Suppressor macrophage treated with lipopolysaccharide for 1 hour (primary cell): ENCODE measurements around the gene PAIP2.
A peak's percentile ranks its signal among the peaks of the same experiment; 100 is the strongest.
"Not testable (repeated sequence)": the region's sequence is repeated elsewhere in the genome, so short reads cannot be mapped to it uniquely, and the experiment has no call there.

ENCODE experiments used
- DNase-seq, 3 donors: peaks; one replicate each; pipeline ENCODE4 v3.0.0-alpha.2; 2020 to 2022

The PAIP2 gene

DNA sequence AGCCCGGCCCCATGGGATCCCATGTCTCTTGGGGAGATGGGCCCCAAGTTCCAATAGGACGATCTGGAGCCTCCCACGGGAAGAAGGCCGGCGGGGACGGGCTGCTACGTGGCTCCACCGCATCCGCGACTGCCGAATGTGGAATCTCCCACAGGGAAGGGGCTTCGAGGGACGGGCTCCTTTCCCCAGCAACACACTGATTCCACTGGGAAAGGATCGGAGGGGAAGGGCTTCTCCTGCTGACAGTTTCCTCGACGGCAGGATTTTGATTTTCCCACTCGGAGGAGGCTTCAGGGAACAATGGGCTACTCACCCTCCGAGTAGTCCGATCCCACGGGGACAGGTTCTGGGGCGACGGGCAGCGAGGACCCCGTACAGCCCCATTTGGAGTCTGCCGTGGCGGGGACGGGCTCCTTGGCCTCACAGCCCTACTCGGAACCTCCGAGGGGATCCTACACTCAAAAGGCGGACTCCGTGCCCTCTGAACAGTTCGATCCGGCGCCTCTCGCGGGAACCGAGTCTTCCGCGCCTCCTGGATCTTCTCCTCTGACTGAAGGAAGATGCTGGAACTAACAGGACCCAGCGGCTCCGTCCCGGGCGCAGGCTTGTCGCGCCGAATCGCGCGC is 52.0 kb downstream of the PAIP2 start:
- no peak for DNase-seq

DNA sequence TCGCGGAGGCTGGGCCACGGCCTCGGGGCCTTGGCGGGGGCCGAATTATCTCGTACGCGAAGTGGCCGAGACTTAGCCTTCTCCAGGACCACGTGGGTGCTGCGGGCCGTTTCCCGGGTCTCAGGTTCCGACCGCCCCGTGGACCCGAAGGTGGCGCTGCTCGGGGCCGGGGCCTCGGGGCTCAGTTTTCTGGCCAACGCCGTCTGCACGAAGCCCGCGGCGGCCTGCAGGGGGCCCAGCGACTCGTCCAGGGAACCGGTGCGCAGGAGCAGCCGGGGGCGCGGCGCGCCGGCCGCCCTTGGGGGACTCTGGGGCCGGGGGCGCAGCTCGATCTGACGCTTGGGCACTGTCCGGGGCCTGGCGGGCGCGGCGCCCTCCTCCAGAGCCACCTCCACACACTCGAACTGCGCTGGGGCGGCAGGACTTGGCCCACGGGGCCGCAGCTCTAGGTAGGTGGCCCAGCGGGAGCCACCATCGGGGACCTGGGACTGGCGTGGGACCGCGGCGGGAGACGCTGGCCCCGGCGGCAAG is 52.5 kb downstream of the PAIP2 start:
- DNase-seq: peak in 2 of 3 donors; percentile 41 to 65

DNA sequence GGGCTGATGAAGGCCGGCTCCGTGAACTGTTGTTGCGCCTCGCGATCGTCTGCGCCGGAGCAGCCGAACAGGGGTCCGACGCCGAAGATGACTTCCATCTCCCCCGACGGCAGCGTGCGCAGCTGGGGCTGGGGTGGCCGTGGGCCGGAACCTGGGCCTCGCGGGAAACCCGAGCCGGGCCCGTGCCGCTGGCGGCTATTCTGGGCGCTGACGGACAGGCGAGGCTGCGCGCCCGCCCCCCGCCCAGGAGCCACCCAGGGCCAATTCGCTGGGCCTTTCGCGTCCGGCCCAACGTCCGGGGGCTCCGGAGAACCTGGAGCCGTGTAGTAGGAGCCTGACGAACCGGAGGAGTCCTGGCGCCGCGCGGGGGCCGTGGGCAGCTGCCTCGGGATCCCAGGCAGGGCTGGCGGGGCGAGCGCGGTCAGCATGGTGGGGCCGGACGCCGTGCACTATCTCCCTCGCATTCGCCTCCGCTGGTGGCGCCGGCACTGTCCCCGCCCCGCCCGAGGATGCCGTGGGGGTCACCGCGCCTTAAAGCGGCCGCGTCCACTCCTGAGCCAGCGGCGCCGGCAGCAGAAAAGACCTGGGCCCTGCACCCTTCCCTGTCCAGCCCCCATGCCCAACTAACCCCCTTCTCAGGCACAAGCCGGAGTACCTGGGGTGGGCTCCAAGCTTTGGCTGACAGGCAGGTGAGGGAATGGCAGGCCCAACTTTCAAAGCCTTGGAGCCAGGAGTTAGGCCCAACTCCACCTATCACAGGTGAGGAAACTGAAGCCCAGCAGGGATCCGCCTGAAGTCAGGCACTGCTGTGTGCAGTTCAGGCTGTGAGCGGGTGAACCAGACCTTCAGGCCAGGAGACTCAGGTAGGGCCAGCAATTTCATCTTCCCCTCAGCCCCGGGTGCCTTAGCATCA is 53.3 kb downstream of the PAIP2 start, which contains the start of gene PROB1:
Gene PROB1 (minus strand): TSS at position 451 of the 913 bp plus-strand sequence. CDS start 23 bp downstream, at position 428.
- no peak for DNase-seq

DNA sequence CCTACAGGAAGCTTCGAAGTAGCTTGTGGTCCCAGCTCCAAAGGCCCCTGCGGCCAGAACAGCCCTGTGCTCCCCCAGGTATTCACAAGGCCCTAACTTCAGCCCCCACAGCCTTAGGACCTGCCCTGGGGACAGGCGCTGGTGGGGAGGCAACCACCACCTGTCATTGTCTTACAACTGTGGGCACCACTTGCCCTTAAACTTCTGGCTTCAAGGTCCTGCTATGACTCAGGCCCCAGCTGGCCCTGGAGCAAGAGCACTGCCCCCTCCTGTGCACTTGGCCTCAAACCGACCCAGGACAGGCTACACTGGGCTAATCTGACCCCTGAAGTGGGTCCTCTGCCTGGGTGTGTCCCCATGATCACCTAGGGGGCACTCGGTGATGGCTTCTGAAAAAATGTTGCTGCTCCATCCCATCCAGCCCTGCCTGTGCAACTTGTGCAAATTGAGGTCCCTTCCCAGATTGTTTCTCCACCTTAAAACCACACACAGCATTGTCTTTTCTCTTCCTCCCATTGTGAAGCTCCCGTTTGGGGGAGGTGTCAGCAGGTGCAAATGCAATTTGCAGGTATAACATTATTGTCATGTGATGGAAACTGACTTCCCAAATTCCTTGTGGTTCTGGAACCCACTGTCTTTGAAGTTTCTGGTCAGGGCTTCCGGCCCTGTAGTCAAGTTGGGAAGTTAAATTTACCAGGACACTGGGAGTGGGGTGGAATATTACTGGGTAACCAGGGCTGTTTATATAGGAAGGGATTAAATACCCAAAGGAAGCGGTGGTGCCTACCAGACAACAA is 54.4 kb downstream of the PAIP2 start:
- DNase-seq: no peak

GRCh38 chr5:139396691-139397090 is 55.0 kb downstream of the PAIP2 start:
- no peak for DNase-seq

DNA sequence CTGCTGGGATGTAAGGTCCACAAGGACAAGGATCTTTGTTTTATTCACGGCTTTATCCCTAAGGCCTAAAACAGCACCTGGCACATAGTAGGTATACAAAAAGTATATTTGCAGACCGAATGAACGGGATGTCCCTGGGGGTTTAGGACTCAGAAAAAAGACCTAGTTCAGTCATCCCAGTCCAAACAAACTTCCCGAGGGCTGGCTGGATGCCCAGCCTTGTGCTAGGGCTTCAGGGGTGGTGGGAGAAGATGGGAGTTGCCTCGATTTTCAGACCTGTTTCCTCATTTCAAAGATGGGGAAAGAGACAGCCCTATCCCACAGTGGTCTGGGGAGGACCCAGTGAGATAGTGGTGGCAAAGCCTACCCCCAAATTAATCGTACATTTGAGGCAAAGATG is 56.3 kb downstream of the PAIP2 start:
- no peak for DNase-seq

- no peak for DNase-seq
Measured at GRCh38 chr5:139399501-139400121, 58.0 kb downstream of the PAIP2 start.

GRCh38 chr5:139401546-139401945 is 59.9 kb downstream of the PAIP2 start:
- no peak for DNase-seq

DNA sequence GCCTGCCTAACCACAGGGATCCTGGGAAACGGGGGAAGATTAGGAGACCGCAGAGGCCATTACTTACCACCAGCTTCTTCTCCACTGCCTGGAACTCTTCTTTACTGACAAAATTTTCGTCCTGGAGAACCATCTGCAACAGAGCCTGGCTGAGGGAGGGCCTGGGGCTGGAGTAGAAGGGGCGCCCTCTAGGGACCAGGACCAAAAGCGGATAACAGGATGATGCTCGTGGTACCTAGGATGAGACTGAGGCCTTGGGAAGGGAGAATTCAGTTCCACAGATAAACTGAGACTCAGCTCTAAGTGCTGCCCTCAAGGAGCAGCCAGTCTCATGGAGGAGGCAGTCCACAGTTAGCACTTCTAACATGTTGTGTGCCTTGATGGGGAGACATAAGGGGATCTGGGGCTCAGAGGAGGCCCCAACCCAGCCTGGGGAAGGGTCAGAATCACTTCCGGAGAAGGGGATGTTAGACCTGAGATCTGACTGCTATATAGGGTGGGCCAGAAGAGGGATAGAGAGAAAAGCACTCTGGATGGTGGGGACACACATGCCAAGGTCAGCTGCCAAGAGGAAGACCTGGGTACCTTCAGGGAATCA is 61.0 kb downstream of the PAIP2 start:
- peak; percentile 38 to 62 (median 46) for DNase-seq

- DNase-seq: no peak
Measured at GRCh38 chr5:139403418-139403786, 61.7 kb downstream of the PAIP2 start.

- DNase-seq: peak; percentile 98 to 99 (median 98)
Measured at GRCh38 chr5:139403787-139404483, 62.3 kb downstream of the PAIP2 start, which contains the start of gene SPATA24. Gene SPATA24, minus strand, starts transcription at chr5:139404089. Its CDS starts 29 bp downstream, at chr5:139404060.

DNA sequence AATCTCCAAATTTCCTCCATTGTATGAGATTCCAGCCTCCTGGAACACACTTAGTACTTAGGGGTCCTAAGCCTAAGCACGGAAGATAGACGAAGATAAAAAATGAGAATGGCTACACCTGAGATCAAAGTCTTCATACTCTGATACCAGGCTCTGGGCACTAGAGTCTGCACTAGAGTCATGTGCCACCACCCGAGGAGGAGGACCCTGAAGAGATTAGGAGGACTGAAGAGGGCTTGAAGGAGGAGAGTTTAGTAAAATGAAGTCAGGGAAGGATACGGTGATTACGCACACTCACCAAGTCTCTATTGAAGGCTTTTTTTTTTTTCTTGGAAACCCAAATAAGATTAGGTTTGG is 62.8 kb downstream of the PAIP2 start:
- no peak for DNase-seq

DNA sequence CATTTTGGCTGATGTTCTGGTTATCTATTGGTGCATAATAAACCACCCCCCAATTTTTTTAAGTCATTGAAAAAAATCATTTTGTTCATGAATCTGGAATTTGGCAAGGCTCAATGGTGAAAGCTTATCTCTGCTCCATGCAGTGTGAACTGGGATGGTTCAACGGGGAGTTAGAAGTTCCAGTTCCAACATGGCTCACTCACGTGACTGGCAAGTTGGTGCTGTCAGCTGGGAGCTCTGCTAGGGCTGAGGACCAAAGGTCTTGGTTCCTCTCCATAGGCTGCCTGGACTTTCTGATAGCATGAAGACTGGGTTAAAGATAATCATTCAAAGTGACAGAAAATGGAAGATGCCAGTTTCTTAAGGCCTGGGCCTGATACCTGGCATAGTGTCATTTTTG is 65.3 kb downstream of the PAIP2 start:
- DNase-seq: no peak

GRCh38 chr5:139407517-139407916 is 65.9 kb downstream of the PAIP2 start:
- DNase-seq: no peak

DNA sequence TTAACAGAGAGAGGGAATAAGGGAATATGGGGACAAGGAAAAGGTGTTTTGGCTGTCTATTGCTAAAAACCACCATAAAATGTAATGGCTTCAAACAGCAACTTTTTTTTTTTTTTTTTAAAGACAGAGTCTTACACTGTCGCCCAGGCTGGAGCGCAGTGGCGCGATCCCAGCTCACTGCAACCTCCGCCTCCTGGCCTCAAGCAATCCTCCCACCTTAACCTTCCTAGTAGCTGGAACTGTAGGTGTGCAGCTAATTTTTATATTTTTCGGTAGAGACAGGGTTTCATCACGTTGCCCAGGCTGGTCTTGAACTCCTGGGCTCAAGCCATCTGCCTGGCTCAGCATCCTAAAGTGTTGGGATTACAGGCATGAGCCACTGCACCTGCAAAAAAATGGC is 66.5 kb downstream of the PAIP2 start:
- no peak for DNase-seq

DNA sequence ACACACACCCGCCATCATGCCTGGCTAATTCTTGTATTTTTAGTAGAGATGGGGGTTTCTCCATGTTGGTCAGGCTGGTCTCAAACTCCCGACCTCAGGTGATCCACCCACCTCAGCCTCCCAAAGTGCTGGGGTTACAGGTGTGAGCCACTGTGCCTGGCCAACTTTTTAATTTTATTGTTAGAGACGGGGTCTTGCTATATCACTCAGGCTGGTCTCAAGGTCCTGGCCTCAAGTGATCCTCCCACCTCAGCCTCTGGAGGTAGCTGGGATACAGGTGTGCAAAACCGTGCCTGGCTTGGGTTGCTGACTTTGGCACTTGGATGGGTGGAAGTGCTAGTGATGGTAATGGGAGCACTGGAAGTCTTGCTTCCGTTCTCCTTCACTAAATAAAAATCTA is 67.5 kb downstream of the PAIP2 start:
- not testable (repeated sequence) for DNase-seq

DNA sequence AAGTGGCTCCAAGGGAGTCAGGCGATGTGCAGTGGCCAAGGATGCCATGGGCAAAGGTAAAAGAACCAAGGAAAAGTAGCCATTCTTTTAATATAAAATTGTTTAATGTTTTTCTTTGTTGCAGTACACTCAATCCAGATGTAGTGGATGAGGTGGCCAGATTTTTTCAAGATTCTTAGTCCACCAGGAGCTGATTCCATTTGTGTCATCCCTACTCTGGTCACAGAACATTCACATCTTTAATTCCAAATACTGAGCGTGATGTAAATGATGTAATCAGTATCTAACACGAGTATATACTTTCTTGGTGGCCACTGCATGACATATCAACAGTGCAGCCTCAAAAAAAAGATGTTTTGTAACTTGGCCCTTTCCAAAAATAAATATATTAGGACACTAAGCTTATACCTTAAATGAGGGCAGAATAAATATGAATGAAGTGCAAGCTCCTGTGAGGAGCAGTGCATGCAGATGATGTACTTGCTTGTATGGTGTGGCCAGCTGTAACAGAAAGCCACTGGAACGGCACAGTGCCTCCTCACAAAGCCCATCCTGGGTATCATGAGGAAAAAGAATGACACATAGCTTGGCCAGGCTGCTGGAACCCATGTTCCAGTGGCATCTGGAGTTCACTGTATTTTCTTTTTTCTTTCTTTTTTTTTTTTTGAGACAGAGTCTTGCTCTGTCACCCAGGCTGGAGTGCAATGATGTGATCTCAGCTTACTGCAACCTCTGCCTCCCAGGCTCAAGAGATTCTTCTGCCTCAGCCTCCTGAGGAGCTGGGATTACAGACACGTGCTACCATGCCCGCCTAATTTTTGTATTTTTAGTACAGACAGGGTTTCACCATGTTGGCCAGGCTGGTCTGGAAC is 68.7 kb downstream of the PAIP2 start:
- DNase-seq: no peak

DNA sequence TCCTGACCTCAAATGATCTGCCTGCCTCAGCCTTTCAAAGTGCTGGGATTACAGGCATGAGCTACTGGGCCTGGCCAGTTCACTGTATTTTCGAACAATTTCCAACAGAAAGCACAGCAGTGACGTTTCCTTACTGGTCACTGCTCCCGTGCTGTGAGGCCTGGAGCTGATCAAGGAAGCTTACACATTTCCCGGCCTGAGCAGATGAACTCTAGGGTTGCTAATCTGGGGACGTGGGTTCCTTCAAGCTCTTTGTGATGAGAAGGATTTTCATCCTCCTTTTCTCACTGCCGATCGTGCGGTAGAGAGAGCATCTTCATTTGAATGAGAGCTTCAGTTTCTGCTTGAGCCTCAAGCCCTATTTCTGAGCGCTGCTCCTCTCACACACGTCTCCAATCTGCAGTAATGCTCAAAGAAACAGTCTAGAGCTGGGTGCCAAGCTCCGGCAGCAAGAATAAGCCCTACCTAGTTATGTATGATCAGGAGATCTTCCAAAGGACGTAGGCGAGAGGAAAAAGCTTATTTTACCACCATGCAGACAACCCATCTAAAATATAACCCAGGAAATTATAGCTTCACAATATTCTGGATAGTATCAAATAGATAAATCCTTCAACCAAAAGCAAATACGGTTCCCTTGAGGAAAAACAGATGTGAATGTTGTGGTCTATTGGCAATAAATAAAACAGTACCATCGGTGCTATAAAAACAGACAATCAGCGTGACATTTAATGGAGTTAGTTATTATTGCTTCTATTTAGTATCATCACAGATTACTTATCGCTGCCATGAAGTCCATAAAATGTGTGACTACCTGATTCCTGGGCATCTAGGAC is 69.6 kb downstream of the PAIP2 start:
- DNase-seq: no peak

- DNase-seq: no peak
Measured at GRCh38 chr5:139413153-139413552, 71.5 kb downstream of the PAIP2 start.

DNA sequence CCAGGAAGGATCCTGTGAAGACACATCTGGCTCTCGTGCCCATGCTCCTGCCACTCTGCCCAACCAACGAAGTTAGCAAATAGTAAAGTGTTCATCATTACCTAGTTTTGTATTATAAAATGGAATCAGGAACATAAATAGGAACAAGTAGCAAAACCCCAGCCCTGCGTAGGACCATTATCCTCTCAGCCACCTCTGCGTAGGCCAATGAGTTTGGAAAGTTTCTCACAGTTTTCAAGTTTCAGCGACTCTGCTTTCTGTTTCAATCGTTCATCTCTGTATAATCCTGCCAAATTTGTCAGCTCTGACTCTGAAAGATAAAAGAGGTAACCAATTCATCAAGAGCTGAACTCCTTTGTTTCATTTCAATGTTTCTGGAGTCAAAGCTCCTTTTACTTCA is 72.3 kb downstream of the PAIP2 start:
- no peak for DNase-seq
